GM12864 (cell line): Measurements from ENCODE around the gene NPLOC4.

Experiments used
- DNase-seq: peaks from one replicate; pipeline ENCODE4 v3.0.0-alpha.2; 2011; ENCODE audit warnings: low read depth
- H3K4me3 ChIP-seq: 2 replicates; pipeline ENCODE4 v1.5.1; 2011; ENCODE audit warnings: mild to moderate bottlenecking, low read depth, low read length, control low read depth
- TF ChIP-seq, protein P1 (sequence below): IDR thresholded peaks from 2 replicates; pipeline ENCODE4 v1.5.1; 2011; ENCODE audit warnings: low read depth, mild to moderate bottlenecking, moderate library complexity, low read length, control low read depth, inconsistent platforms; ENCODE audit errors: missing control alignments

NPLOC4 gene

DNA sequence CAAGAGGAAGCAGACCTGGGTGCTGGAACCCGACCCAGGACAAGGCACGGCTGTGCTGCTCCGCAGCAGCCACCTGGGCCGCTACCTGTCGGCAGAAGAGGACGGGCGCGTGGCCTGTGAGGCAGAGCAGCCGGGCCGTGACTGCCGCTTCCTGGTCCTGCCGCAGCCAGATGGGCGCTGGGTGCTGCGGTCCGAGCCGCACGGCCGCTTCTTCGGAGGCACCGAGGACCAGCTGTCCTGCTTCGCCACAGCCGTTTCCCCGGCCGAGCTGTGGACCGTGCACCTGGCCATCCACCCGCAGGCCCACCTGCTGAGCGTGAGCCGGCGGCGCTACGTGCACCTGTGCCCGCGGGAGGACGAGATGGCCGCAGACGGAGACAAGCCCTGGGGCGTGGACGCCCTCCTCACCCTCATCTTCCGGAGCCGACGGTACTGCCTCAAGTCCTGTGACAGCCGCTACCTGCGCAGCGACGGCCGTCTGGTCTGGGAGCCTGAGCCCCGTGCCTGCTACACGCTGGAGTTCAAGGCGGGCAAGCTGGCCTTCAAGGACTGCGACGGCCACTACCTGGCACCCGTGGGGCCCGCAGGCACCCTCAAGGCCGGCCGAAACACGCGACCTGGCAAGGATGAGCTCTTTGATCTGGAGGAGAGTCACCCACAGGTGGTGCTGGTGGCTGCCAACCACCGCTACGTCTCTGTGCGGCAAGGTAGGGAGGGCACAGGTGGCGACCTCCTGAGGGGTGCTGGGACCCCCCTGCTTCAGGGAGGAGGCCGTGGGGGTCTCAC lies 108.1 kb downstream of the NPLOC4 start:
- H3K4me3 ChIP-seq: no peak overlapping the region
- no peak for DNase-seq
- TF ChIP-seq, protein P1, sequence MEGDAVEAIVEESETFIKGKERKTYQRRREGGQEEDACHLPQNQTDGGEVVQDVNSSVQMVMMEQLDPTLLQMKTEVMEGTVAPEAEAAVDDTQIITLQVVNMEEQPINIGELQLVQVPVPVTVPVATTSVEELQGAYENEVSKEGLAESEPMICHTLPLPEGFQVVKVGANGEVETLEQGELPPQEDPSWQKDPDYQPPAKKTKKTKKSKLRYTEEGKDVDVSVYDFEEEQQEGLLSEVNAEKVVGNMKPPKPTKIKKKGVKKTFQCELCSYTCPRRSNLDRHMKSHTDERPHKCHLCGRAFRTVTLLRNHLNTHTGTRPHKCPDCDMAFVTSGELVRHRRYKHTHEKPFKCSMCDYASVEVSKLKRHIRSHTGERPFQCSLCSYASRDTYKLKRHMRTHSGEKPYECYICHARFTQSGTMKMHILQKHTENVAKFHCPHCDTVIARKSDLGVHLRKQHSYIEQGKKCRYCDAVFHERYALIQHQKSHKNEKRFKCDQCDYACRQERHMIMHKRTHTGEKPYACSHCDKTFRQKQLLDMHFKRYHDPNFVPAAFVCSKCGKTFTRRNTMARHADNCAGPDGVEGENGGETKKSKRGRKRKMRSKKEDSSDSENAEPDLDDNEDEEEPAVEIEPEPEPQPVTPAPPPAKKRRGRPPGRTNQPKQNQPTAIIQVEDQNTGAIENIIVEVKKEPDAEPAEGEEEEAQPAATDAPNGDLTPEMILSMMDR: no peak

DNA sequence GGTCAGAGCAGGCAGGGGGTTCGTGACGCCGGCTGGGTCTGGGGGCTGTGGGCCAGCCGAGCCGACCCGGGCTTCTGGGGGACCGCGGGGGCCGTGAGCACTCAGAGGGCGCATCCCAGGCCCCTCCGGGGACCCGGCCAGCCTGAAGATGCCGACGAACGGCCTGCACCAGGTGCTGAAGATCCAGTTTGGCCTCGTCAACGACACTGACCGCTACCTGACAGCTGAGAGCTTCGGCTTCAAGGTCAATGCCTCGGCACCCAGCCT lies 108.6 kb downstream of the NPLOC4 start:
- TF ChIP-seq, protein P1: no peak
- no peak for DNase-seq
- no peak overlapping the region for H3K4me3 ChIP-seq

DNA sequence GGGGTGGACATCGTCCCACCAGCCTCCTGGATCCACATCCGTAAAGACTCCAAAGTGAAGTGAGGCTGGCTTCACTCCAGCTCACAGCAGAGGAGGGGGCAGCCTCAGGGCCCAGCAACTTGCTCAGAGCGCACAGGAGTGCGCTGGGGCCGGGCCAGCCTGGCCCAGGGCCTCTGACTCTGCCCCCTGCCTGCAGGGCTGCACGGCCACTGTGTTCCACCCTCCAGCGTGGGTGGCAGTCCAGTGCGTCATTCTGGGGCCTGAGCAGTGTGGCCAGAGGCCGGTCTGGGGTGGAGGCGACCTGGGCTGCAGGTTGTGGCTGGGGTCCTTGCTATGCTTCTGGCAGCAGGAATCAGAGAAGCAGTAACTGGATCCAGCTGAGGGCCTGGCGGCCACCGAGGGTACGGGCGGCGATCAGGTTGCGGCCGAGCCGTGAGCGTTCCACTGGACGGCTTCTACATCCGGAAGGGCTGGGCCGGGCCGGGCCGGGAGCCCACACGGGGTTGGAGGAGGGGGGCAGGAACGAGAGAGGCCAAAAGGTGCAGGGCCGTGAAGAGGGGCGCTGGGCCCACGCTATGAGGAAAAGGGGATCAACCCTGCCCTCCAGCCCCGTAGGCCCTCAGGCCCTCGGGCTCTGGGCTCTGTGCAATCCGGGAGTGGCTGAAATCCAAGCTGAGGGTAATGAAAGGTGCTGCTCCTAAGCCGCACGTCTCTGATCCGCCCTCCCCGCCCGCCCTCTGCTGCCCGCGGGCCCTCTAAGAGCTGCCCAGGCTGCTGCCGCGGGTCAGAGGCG lies 109.1 kb downstream of the NPLOC4 start, which contains the start of gene FSCN2:
FSCN2 (plus strand) TSS at position 787 of the 793 bp plus-strand sequence. CDS start 155 bp downstream, outside the sequence.
- DNase-seq: no peak
- TF ChIP-seq, protein P1: no peak
- no peak within 1 kb of the TSS for H3K4me3 ChIP-seq

GRCh38 chr17:81526662-81527571 lies 110.0 kb downstream of the NPLOC4 start:
- TF ChIP-seq, protein P1: no peak
- H3K4me3 ChIP-seq: no peak overlapping the region
- no peak for DNase-seq

GRCh38 chr17:81524865-81525159 lies 112.1 kb downstream of the NPLOC4 start:
- no peak for DNase-seq
- TF ChIP-seq, protein P1: no peak
- no peak overlapping the region for H3K4me3 ChIP-seq

GRCh38 chr17:81524039-81524864 lies 112.7 kb downstream of the NPLOC4 start:
- no peak overlapping the region for H3K4me3 ChIP-seq
- TF ChIP-seq, protein P1: no peak
- DNase-seq: no peak
